Measurements from ENCODE around the gene TTLL5. TPM values are rescaled to one million over a fixed set of nuclear protein-coding genes. Genes with fewer than 3 reads are reported as not detected.

The TTLL5 gene
- total and polyA plus RNA-seq, 2 of the 13 experiments (the other 11 are each of a cell fraction or from before 2014, with no cell fraction given) = 11.8 to 18.8 TPM

DNA sequence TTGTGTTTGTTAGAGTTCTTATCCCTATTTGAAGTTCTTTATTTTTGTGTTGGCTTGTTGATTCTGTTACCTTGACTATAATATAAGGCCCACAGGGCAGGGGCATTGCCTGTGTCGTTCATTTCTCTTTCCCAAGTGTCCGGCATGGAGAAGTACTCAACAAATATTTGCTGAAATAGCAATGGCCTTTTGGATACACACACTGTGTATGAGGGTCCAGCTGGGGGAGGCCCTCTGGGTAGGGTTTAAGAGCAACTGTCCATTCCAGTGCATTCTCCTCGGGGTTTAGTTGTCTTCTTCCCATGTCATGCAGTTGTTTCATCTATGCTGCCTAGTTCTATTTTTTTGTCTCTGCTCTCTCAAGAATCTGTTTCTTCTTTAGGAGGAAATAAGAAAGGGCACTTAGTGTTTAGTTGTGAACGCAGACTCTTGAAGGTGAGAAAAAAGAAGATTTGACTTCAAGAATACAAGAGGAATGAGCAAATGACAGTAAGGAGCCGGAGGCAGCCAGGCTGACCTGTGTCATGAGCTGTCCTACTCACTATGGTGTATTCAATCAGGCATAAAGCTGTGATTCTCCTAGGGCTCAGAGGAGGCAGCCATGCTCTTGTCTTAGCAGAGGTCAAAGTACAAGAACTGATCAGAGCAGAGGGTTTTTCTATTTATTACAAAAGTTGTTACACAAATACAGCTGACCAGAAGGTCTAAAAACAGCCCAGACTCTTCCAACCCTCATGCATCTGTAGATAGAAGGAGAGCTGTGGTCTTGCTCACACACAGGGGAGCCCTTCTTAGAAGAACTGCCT is 10.6 kb upstream of the TTLL5 start (continued):
- TF ChIP-seq, protein P1, sequence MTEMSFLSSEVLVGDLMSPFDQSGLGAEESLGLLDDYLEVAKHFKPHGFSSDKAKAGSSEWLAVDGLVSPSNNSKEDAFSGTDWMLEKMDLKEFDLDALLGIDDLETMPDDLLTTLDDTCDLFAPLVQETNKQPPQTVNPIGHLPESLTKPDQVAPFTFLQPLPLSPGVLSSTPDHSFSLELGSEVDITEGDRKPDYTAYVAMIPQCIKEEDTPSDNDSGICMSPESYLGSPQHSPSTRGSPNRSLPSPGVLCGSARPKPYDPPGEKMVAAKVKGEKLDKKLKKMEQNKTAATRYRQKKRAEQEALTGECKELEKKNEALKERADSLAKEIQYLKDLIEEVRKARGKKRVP (CRISPR knock-in tag; IDR thresholded peaks at IDR 0.05) = peak in 1 of 2 experiments; percentile 22; a peak in 2 of 4 replicates
- TF ChIP-seq SMC3 (IDR thresholded peaks at IDR 0.05; ENCODE audit: low read length) = 0 out of 2 replicates have a peak, but pooled peaks have one; percentile 14
- TF ChIP-seq, protein P2, sequence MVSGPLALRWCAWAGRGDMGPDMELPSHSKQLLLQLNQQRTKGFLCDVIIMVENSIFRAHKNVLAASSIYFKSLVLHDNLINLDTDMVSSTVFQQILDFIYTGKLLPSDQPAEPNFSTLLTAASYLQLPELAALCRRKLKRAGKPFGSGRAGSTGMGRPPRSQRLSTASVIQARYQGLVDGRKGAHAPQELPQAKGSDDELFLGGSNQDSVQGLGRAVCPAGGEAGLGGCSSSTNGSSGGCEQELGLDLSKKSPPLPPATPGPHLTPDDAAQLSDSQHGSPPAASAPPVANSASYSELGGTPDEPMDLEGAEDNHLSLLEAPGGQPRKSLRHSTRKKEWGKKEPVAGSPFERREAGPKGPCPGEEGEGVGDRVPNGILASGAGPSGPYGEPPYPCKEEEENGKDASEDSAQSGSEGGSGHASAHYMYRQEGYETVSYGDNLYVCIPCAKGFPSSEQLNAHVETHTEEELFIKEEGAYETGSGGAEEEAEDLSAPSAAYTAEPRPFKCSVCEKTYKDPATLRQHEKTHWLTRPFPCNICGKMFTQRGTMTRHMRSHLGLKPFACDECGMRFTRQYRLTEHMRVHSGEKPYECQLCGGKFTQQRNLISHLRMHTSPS (CRISPR knock-in tag; IDR thresholded peaks at IDR 0.05; ENCODE audit: low read depth) = no peak
- no peak for TF ChIP-seq ZNF326 (CRISPR knock-in tag; IDR thresholded peaks at IDR 0.05; ENCODE audit: borderline replicate concordance)
- TF ChIP-seq ZNF670 (CRISPR knock-in tag; IDR thresholded peaks at IDR 0.05; ENCODE audit: borderline replicate concordance) = no peak
- TF ChIP-seq, protein P3, sequence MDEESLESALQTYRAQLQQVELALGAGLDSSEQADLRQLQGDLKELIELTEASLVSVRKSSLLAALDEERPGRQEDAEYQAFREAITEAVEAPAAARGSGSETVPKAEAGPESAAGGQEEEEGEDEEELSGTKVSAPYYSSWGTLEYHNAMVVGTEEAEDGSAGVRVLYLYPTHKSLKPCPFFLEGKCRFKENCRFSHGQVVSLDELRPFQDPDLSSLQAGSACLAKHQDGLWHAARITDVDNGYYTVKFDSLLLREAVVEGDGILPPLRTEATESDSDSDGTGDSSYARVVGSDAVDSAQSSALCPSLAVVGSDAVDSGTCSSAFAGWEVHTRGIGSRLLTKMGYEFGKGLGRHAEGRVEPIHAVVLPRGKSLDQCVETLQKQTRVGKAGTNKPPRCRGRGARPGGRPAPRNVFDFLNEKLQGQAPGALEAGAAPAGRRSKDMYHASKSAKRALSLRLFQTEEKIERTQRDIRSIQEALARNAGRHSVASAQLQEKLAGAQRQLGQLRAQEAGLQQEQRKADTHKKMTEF (CRISPR knock-in tag; IDR thresholded peaks at IDR 0.05) = peak; percentile 29; the same call in 1 of the 2 replicates
- TF ChIP-seq, protein P4, sequence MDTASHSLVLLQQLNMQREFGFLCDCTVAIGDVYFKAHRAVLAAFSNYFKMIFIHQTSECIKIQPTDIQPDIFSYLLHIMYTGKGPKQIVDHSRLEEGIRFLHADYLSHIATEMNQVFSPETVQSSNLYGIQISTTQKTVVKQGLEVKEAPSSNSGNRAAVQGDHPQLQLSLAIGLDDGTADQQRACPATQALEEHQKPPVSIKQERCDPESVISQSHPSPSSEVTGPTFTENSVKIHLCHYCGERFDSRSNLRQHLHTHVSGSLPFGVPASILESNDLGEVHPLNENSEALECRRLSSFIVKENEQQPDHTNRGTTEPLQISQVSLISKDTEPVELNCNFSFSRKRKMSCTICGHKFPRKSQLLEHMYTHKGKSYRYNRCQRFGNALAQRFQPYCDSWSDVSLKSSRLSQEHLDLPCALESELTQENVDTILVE (CRISPR knock-in tag; IDR thresholded peaks at IDR 0.05) = 0 out of 2 replicates have a peak, but pooled peaks have one; percentile 74
- TF ChIP-seq NFIC (IDR thresholded peaks at IDR 0.05; ENCODE audit: low read length) = peak; percentile 53; the same call in 1 of the 2 replicates
- TF ChIP-seq, protein P5, sequence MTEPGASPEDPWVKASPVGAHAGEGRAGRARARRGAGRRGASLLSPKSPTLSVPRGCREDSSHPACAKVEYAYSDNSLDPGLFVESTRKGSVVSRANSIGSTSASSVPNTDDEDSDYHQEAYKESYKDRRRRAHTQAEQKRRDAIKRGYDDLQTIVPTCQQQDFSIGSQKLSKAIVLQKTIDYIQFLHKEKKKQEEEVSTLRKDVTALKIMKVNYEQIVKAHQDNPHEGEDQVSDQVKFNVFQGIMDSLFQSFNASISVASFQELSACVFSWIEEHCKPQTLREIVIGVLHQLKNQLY (CRISPR knock-in tag; IDR thresholded peaks at IDR 0.05) = 0 out of 2 replicates have a peak, but pooled peaks have one; percentile 4
- TF ChIP-seq, protein P6, sequence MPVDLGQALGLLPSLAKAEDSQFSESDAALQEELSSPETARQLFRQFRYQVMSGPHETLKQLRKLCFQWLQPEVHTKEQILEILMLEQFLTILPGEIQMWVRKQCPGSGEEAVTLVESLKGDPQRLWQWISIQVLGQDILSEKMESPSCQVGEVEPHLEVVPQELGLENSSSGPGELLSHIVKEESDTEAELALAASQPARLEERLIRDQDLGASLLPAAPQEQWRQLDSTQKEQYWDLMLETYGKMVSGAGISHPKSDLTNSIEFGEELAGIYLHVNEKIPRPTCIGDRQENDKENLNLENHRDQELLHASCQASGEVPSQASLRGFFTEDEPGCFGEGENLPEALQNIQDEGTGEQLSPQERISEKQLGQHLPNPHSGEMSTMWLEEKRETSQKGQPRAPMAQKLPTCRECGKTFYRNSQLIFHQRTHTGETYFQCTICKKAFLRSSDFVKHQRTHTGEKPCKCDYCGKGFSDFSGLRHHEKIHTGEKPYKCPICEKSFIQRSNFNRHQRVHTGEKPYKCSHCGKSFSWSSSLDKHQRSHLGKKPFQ (CRISPR knock-in tag; IDR thresholded peaks at IDR 0.05; ENCODE audit: insufficient replicate concordance) = no peak
- TF ChIP-seq GTF3A (CRISPR knock-in tag; conservative IDR thresholded peaks at IDR 0.05) = no peak
- no peak for TF ChIP-seq ELF1 (CRISPR knock-in tag; IDR thresholded peaks at IDR 0.05)
- no peak for TF ChIP-seq ZNF816 (CRISPR knock-in tag; IDR thresholded peaks at IDR 0.05; ENCODE audit: borderline replicate concordance)
- peak; percentile 83 for TF ChIP-seq PHF21A (CRISPR knock-in tag; IDR thresholded peaks at IDR 0.05)
- TF ChIP-seq FOXP1 (IDR thresholded peaks at IDR 0.05) = no peak
- peak; percentile 21 for TF ChIP-seq FOXP1 (CRISPR knock-in tag; IDR thresholded peaks at IDR 0.05)
- no peak for TF ChIP-seq SOX13 (IDR thresholded peaks at IDR 0.05)
- peak in 1 of 2 experiments; percentile 65; a peak in 1 of 4 replicates for TF ChIP-seq SOX13 (CRISPR knock-in tag; conservative IDR thresholded peaks at IDR 0.05 in 1 of 2, IDR thresholded peaks at IDR 0.05 in 1 of 2)
- TF ChIP-seq, protein P7, sequence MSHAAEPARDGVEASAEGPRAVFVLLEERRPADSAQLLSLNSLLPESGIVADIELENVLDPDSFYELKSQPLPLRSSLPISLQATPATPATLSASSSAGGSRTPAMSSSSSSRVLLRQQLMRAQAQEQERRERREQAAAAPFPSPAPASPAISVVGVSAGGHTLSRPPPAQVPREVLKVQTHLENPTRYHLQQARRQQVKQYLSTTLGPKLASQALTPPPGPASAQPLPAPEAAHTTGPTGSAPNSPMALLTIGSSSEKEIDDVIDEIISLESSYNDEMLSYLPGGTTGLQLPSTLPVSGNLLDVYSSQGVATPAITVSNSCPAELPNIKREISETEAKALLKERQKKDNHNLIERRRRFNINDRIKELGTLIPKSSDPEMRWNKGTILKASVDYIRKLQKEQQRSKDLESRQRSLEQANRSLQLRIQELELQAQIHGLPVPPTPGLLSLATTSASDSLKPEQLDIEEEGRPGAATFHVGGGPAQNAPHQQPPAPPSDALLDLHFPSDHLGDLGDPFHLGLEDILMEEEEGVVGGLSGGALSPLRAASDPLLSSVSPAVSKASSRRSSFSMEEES (CRISPR knock-in tag; IDR thresholded peaks at IDR 0.05) = peak; percentile 29; the same call in 1 of the 2 replicates
- TF ChIP-seq GATAD1 (CRISPR knock-in tag; IDR thresholded peaks at IDR 0.05) = 0 out of 2 replicates have a peak, but pooled peaks have one; percentile 9
